GM12801 (cell line): ENCODE results near the gene MBOAT2.

Experiments
- TF ChIP-seq, protein P1 (sequence below): IDR thresholded peaks from one replicate; pipeline ENCODE4 v1.5.1; 2011; ENCODE audit warnings: control low read depth; ENCODE audit not compliant: insufficient read length; ENCODE audit errors: extremely low read depth

The MBOAT2 gene

DNA sequence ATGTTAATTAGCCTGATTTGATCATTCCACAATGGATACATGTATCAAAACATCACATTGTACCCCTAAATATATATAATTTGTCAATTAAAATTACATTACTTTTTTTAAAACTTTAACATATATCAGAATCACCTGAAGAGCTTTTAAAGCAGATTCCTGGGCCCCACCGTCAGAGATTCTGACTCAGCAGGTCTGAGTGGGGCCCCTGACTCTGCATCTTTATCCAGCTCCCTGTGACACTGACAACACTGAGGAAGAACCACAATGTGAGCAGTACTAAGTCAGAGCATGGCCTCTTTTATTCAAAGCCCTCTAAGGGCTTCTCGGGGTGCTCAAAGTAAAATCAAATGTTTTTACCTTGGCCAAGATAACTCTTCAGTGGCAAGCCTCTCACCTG lies 175.8 kb downstream of the MBOAT2 start:
- TF ChIP-seq, protein P1, sequence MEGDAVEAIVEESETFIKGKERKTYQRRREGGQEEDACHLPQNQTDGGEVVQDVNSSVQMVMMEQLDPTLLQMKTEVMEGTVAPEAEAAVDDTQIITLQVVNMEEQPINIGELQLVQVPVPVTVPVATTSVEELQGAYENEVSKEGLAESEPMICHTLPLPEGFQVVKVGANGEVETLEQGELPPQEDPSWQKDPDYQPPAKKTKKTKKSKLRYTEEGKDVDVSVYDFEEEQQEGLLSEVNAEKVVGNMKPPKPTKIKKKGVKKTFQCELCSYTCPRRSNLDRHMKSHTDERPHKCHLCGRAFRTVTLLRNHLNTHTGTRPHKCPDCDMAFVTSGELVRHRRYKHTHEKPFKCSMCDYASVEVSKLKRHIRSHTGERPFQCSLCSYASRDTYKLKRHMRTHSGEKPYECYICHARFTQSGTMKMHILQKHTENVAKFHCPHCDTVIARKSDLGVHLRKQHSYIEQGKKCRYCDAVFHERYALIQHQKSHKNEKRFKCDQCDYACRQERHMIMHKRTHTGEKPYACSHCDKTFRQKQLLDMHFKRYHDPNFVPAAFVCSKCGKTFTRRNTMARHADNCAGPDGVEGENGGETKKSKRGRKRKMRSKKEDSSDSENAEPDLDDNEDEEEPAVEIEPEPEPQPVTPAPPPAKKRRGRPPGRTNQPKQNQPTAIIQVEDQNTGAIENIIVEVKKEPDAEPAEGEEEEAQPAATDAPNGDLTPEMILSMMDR, result no peak

DNA sequence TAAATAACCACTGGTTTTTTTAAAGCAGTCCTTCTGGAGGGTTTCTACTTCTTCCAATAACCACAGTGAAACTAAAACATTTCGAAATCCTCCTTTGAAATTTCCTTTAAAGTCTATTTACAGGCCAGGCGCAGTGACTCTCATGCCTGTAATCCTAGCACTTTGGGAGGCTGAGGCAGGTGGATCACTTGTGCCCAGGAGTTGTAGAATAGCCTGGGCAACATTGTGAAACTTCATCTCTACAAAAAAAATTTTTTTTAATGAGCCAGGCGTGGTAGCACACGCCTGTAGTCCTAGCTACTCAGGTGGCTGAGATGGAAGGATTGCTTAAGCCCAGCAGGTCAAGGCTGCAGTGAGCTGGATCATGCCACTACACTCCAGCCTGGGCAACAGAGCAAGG lies 181.3 kb downstream of the MBOAT2 start:
- TF ChIP-seq, protein P1, result no peak

DNA sequence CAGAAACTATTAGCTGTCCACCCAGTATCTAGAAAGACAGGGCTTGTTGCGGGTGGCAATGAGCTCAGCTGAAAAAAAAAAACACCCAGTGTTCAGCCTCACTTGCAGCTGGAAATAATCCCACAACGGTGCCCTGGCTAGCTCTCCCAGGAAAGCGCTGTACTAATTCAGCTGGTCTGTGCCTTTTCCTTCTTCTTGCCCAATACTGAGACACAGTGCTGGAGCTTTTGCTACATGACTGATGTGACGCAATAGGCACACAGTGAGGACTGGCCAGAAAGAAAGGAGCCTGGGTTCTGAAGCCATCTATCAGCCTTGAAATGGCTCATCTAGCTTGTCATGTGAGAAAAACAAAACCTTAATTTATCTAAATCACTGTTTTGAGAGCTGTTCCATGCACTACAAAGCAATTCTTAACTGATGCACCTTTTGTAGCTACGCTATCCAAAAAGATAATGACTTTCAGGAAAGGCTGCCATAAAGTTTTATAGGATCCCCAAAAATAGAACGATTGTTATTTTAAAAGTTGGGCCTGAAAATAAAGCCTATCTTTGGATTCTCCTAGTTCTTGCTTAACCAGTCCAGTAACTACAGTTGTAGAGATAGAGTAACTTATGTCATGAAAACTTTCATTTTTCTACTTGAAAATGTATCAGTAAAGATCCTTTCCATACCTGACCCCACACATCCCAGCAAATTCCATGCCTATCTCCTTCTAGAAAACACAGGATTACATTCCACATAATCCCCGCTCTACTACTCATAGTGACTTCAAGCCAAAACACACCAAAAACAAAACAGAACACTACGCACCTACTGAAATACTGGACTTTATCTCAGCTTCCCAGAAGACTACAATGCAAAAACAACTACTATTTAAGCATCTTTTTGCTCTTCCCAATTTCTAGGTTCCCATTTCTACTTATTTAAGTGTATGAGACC lies 181.9 kb downstream of the MBOAT2 start:
- TF ChIP-seq, protein P1, result no peak

DNA sequence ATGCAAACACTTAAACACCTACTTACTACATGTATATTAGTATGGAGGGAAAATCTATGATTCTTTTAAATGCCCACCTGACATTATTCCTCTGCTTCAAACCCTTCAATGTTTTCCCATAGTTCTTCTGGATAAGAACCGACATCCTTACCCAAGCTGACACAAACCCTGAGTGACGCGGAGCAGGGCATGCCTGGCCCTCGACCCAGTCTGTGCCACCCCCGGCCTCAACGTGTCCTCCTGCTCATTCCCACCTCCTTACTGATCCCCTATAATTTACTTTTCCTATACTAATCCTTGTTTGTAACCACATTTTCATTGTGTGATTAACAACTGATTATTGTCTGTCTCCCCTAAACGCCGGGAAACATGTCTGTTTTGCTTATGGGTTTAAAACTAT lies 183.5 kb downstream of the MBOAT2 start:
- TF ChIP-seq, protein P1, result no peak

DNA sequence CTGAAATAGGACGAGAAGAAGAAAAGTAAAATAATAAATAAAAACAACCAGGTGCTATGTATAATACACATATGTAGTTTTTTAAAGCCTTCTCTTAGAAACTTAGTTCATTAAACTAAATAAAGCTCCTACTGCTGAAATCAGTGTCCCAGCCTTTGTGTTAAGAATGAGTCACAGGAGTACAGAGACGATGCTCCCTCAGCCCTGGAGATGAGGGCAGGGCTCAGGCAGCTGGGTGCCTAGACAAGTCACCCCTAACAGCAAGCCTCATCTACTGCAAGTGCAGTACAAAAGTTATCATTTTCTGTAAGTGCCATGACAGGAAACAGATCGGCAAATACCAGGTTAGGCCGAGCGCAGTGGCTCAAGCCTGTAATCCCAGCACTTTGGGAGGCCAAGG lies 184.3 kb downstream of the MBOAT2 start:
- TF ChIP-seq, protein P1, result no peak

DNA sequence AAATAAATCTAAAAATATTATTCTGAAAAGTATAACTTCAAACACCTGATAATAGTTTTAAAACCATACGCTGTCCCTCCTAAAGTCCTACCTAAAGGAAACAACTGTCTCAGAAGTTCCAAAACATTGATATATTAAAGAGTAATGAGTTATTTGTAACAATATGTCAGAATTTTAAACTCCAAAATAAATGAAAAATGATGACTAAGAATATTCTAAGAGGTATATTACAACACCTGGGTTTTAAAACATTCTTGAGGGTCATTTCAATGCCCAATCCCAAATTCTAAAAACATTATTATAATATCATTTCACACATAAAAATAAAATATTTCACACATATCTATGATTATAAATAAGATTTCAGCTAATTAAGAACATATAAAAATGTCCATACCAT lies 186.3 kb downstream of the MBOAT2 start:
- TF ChIP-seq, protein P1, result no peak

DNA sequence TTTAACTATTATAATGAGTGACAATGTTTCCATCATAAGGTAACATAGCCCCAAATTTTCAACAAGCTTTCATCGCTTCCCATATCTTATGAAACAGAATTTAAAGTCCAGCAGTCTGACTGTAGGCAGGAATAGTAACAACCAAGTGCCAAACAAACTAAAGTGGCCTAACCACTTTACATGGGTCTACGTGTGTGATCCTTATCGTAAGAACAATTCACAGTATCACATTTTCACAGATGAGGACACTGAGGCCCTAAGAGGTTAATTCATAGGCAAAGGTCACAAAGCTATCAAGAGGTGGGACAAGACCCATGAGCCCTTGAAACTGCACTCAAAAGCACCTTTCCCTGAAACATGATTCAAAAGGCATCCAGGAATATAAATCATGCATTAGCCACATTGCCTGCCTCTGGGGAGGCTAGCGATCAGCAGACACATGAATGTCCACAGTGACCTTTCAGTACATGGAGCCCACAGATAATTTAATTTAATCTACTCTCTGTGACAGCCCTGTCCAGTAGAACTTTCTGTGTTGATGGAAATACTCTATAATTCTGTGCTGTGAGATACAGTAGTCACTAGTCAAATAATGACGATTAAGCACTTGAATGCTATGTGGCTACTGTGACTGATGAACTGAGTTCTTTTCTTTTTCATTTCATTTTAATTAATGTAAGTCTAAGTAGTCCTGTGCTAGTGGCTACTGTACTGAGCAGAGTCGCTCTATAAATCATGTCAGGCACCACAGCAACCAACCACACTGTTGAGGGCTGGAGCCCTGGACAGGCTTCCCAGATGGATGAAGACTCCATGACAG lies 196.4 kb downstream of the MBOAT2 start:
- TF ChIP-seq, protein P1, result no peak
